Prostate gland (tissue), 2 donors: ENCODE measurements around the gene PDE6A.

Experiments used
- CTCF ChIP-seq, 4 experiments: fragments of 200-600 bp in 2 of 4; fragments of 450-650 bp in 2 of 4; sonication (generic) in 2 of 4; IDR thresholded peaks; 1 replicate in 3 of 4; 2 replicates in 1 of 4; pipeline ENCODE4 v1.5.1; 2016 to 2019; ENCODE audit warnings: antibody characterized with exemption in 4 of 4, mild to moderate bottlenecking in 2 of 4, moderate library complexity in 2 of 4
- POLR2A ChIP-seq: fragments of 450-650 bp; IDR thresholded peaks from one replicate; pipeline ENCODE4 v1.6.1; 2016; ENCODE audit warnings: antibody characterized with exemption, mild to moderate bottlenecking
- POLR2AphosphoS5 ChIP-seq: sonication (generic); formaldehyde crosslinking; IDR thresholded peaks from one replicate; pipeline ENCODE4 v1.6.1; 2017; ENCODE audit warnings: antibody characterized with exemption

- TF ChIP-seq CTCF (IDR thresholded peaks at IDR 0.05) (no peak), POLR2A (no peak), POLR2AphosphoS5 (no peak)
Measured at GRCh38 chr5:149951138-149951749, 6.7 kb upstream of the PDE6A start.
